Lung (tissue), 12 donors: ENCODE measurements around the gene MAGEC2. TPM values are rescaled to one million over a fixed set of nuclear protein-coding genes. Genes with fewer than 3 reads are reported as not detected.

Source experiments
- ATAC-seq: fragments of 200-7000 bp; cut with Tn5 transposase; one replicate; pipeline ENCODE4 v1.9.1; 2020; ENCODE audit warnings: moderate number of reproducible peaks; ENCODE audit not compliant: insufficient read depth, low FRiP score
- DNase-seq, 3 donors: peaks; one replicate each; pipeline ENCODE4 v3.0.0-alpha.2; 2013 to 2017
- H3K27ac ChIP-seq, 2 donors: one replicate each; pipeline ENCODE4 v1.5.1; 2013; ENCODE audit warnings: mild to moderate bottlenecking in 2 of 2, moderate library complexity in 2 of 2, control low read depth in 1 of 2, inconsistent platforms in 1 of 2, low read depth in 1 of 2, low read length in 1 of 2
- H3K27me3 ChIP-seq, 3 donors: one replicate each; pipeline ENCODE4 v1.5.1; 2013; ENCODE audit warnings: low read length in 2 of 3; ENCODE audit not compliant: control insufficient read depth in 3 of 3, insufficient read depth in 3 of 3
- H3K36me3 ChIP-seq, 4 donors: one replicate each; pipeline ENCODE4 v1.5.1; 2013; ENCODE audit warnings: low read length in 4 of 4, mild to moderate bottlenecking in 1 of 4, moderate library complexity in 1 of 4; ENCODE audit not compliant: control insufficient read depth in 4 of 4, insufficient read depth in 4 of 4
- H3K4me1 ChIP-seq, 5 donors: one replicate each; pipeline ENCODE4 v1.5.1; 2013; ENCODE audit warnings: low read length in 5 of 5, mild to moderate bottlenecking in 2 of 5, moderate library complexity in 1 of 5; ENCODE audit not compliant: control insufficient read depth in 5 of 5, insufficient read depth in 5 of 5
- H3K4me3 ChIP-seq: one replicate; pipeline ENCODE4 v1.5.1; 2013; ENCODE audit warnings: mild to moderate bottlenecking, control low read depth, moderate library complexity
- H3K9ac ChIP-seq, 2 donors: one replicate each; pipeline ENCODE4 v1.5.1; 2013; ENCODE audit warnings: low read length in 2 of 2, control low read depth in 1 of 2; ENCODE audit not compliant: insufficient read depth in 1 of 2
- H3K9me3 ChIP-seq, 4 donors: one replicate each; pipeline ENCODE4 v1.5.1; 2013; ENCODE audit warnings: low read length in 3 of 4, mild to moderate bottlenecking in 1 of 4, moderate library complexity in 1 of 4; ENCODE audit not compliant: control insufficient read depth in 4 of 4, insufficient read depth in 3 of 4
- CTCF ChIP-seq: IDR thresholded peaks from 2 replicates; pipeline ENCODE4 v1.5.1; 2012; ENCODE audit warnings: mild to moderate bottlenecking; ENCODE audit errors: control extremely low read depth, extremely low read depth
- WGBS, 2 donors: extraction: QIAGEN DNeasy Blood & Tissue Kit; methylation state at CpG; one replicate each; pipeline ENCODE4 v1.1.7; 2013; 5-methylcytosine and 5-hydroxymethylcytosine counted together
- polyA plus RNA-seq, 2 donors: library from polyadenylated mRNA; stranded (reverse); fragments of 200-250 nt; gene quantifications; one replicate each; pipeline ENCODE4 v1.2.1, GENCODE V29; 2013
- total RNA-seq, 2 donors: library from RNA; depleted of rRNA in 1 of 2; stranded (reverse); fragments of >200 nt in 1 of 2; gene quantifications; one replicate each; pipeline ENCODE4 v1.2.1, GENCODE V29; 2014 to 2021
- donor health status: control.
- donor health status: control.
- donor health status: Bipolar disorder and iron deficiency.
- donor health status: healthy.
- donor health status: DM: yes; HTN: yes; CAD: no.

Gene MAGEC2
- total and polyA plus RNA-seq, 4 donors, result not detected

- 64 to 83% methylated on average over 4 of the region's 4 CpGs for WGBS, 2 donors
- H3K27me3 ChIP-seq, result peaks cover 0 to 2% (median 0%) of the 10 kb centered on the region in 3 donors
- no peak overlapping the region for H3K9ac ChIP-seq
- no peak overlapping the region for H3K4me3 ChIP-seq
- no peak for ATAC-seq
- H3K4me1 ChIP-seq, result no peaks in the 10 kb centered on the region
- no peak for DNase-seq
- H3K36me3 ChIP-seq, result no peaks in the 10 kb centered on the region
- TF ChIP-seq CTCF, result no peak
- no peak overlapping the region for H3K27ac ChIP-seq
- H3K9me3 ChIP-seq, result peaks cover 0 to 4% (median 0%) of the 10 kb centered on the region in 4 donors
Observed at GRCh38 chrX:142250502-142250901, 45.4 kb upstream of the MAGEC2 start.

GRCh38 chrX:142249721-142250120 lies 44.6 kb upstream of the MAGEC2 start:
- Histone ChIP-seq H3K9me3 (peaks cover 0 to 4% (median 0%) of the 10 kb centered on the region in 4 donors), H3K27ac (no peak overlapping the region), H3K36me3 (no peaks in the 10 kb centered on the region), H3K4me1 (no peaks in the 10 kb centered on the region), H3K9ac (no peak overlapping the region), H3K27me3 (peaks cover 0 to 2% (median 0%) of the 10 kb centered on the region in 3 donors), H3K4me3 (no peak overlapping the region)
- ATAC-seq (no peak), DNase-seq (no peak)
- no peak for TF ChIP-seq CTCF
- WGBS, 2 donors, result 37 to 85% methylated on average over 5 of the region's 5 CpGs

- H3K4me1 ChIP-seq, result no peaks in the 10 kb centered on the region
- no peak overlapping the region for H3K27ac ChIP-seq
- no peaks in the 10 kb centered on the region for H3K36me3 ChIP-seq
- H3K27me3 ChIP-seq, result no peaks in the 10 kb centered on the region
- 47 to 67% methylated on average over 4 of the region's 4 CpGs for WGBS, 2 donors
- no peak overlapping the region for H3K4me3 ChIP-seq
- no peaks in the 10 kb centered on the region for H3K9me3 ChIP-seq
- no peak for DNase-seq
- ATAC-seq, result no peak
- no peak overlapping the region for H3K9ac ChIP-seq
- no peak for TF ChIP-seq CTCF
Observed at GRCh38 chrX:142244568-142244967, 39.5 kb upstream of the MAGEC2 start.

DNA sequence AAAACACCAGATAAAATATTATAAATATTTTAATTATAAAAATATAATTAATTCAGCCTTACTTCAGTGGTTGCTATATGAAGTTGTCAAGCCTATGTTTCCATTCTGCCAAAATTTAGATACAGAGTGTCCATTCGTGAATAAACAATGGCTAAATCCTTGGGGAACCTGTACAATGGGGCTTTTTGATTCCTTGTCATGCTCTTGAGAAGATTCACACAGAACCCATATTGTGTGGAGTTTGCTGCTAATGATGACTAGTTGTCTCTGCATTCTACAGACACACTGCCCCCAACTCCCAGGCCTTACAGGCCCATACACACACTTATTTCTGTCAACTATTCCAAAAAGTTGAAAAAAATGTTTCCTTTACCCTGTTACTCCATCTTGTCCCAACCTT lies 33.4 kb upstream of the MAGEC2 start:
- DNase-seq, result no peak
- no peaks in the 10 kb centered on the region for H3K36me3 ChIP-seq
- no peak for TF ChIP-seq CTCF
- no peaks in the 10 kb centered on the region for H3K27me3 ChIP-seq
- ATAC-seq, result no peak
- H3K9me3 ChIP-seq, result peaks cover 0 to 4% (median 0%) of the 10 kb centered on the region in 4 donors
- H3K9ac ChIP-seq, result no peak overlapping the region
- 47 to 79% methylated on average over 1 of the region's 1 CpG for WGBS, 2 donors
- no peak overlapping the region for H3K4me3 ChIP-seq
- no peak overlapping the region for H3K27ac ChIP-seq
- no peaks in the 10 kb centered on the region for H3K4me1 ChIP-seq
